Lower leg skin (tissue), 4 donors: ENCODE data around the gene ITIH3. TPM values are rescaled to one million over a fixed set of nuclear protein-coding genes. Genes with fewer than 3 reads are reported as not detected.

Experiments
- DNase-seq, 2 donors: peaks; one replicate each; pipeline ENCODE4 v3.0.0-alpha.2; 2019; ENCODE audit warnings: low spot score in 2 of 2
- H3K4me3 ChIP-seq: fragments of 200-600 bp; sonication (generic); 2 replicates; pipeline ENCODE4 v1.5.1; 2017; ENCODE audit warnings: mild to moderate bottlenecking, low read depth; ENCODE audit not compliant: poor library complexity, severe bottlenecking
- CTCF ChIP-seq, 3 donors: fragments of 450-650 bp; IDR thresholded peaks; one replicate each; pipeline ENCODE4 v1.5.1; 2016; ENCODE audit warnings: antibody characterized with exemption in 3 of 3, mild to moderate bottlenecking in 3 of 3, moderate library complexity in 2 of 3
- POLR2A ChIP-seq, 2 donors: fragments of 450-650 bp; IDR thresholded peaks; one replicate each; pipeline ENCODE4 v1.6.1; 2016 to 2017; ENCODE audit warnings: antibody characterized with exemption in 2 of 2, mild to moderate bottlenecking in 1 of 2, moderate library complexity in 1 of 2
- WGBS, 2 donors: methylation state at CpG; one replicate each; pipeline ENCODE4 v1.1.5; 2018; 5-methylcytosine and 5-hydroxymethylcytosine counted together
- intact Hi-C: fragments of 100-400 bp; cut with DNase I; formaldehyde crosslinking; loops from one replicate; pipeline ENCODE4 v1.15.0; 2023; ENCODE audit warnings: low total_unique reads
- total RNA-seq, 4 donors: library from RNA; depleted of rRNA; stranded (reverse); fragments of >200 nt; gene quantifications; one replicate each; pipeline ENCODE4 v1.1.0, GENCODE V29; 2016

The ITIH3 gene
- total RNA-seq, 4 donors from 2014 or later = 0.17 to 19.3 (median 0.97) TPM

DNA sequence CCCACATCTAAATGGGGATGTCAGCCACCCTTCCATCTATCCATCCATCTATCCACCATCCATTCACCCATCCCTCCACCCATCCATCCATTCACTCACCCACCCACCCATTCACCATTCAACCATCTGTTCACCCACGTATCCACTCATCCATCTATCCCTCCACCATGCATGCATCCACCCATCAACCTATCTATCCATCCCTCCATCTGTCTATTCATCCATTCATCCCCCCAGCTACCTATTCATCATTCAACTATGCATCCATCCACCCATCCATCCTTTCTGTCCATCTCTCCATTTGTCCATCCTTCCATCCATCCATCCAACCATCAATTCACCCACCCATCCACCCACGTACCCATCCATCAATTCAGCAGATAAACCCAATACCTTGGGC is 14.6 kb downstream of the ITIH3 start:
- no peak for TF ChIP-seq CTCF (IDR thresholded peaks at IDR 0.05)
- TF ChIP-seq POLR2A (IDR thresholded peaks at IDR 0.05) = no peak

GRCh38 chr3:52809662-52810377 is 15.2 kb downstream of the ITIH3 start:
- no peak overlapping the region for H3K4me3 ChIP-seq
- intact Hi-C loops = no loop called here
- DNase-seq = no peak
- 67 to 68% methylated on average over 7 of the region's 7 CpGs for WGBS, 2 donors
- no peak for TF ChIP-seq CTCF (IDR thresholded peaks at IDR 0.05)
- TF ChIP-seq POLR2A (IDR thresholded peaks at IDR 0.05) = no peak

More for the DNA sequence above, 14.6 kb downstream of the ITIH3 start:
- DNase-seq = no peak
- H3K4me3 ChIP-seq = no peak overlapping the region
- 73 to 86% methylated on average over 2 of the region's 2 CpGs for WGBS, 2 donors
- intact Hi-C loops = no loop called here

DNA sequence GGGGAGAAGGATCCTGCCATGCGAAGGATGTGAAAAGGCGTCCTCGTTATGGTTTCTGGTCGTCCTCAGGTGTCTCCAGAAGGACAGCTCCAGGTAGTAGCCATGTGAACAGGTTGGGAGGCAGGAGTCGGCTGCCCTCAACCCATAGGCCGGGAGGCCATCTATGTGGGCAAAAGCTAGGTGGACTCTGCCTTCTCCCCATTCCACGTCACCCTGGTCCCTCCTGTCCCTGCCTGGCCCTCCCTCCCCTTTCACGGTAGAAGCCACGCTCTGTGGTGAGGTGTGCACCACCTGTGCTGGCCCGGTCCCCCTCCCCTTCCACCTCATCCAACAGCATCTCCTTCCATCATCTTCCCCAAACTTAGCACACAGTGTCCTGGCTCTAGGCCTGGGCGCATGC is 16.3 kb downstream of the ITIH3 start:
- no peak overlapping the region for H3K4me3 ChIP-seq
- TF ChIP-seq CTCF (IDR thresholded peaks at IDR 0.05) (no peak), POLR2A (IDR thresholded peaks at IDR 0.05) (no peak)
- DNase-seq = no peak
- intact Hi-C loops = no loop called here
- 90% methylated on average over 11 of the region's 11 CpGs for WGBS, 2 donors

- 78 to 80% methylated on average over 6 to 7 of the region's 7 CpGs for WGBS, 2 donors
- DNase-seq = no peak
- no peak overlapping the region for H3K4me3 ChIP-seq
- intact Hi-C loops = no loop called here
- TF ChIP-seq CTCF (IDR thresholded peaks at IDR 0.05) (no peak), POLR2A (IDR thresholded peaks at IDR 0.05) (no peak)
Observed at GRCh38 chr3:52811452-52812011, 16.9 kb downstream of the ITIH3 start.

- DNase-seq = no peak
- intact Hi-C loops = no loop called here
- H3K4me3 ChIP-seq = no peak overlapping the region
- WGBS, 2 donors = 87 to 91% methylated on average over 3 to 8 of the region's 8 CpGs
- TF ChIP-seq CTCF (IDR thresholded peaks at IDR 0.05) (no peak), POLR2A (IDR thresholded peaks at IDR 0.05) (no peak)
Observed at GRCh38 chr3:52813810-52814209, 19.2 kb downstream of the ITIH3 start.
